ENCODE measurements around the gene CXCL6.

The CXCL6 gene

DNA sequence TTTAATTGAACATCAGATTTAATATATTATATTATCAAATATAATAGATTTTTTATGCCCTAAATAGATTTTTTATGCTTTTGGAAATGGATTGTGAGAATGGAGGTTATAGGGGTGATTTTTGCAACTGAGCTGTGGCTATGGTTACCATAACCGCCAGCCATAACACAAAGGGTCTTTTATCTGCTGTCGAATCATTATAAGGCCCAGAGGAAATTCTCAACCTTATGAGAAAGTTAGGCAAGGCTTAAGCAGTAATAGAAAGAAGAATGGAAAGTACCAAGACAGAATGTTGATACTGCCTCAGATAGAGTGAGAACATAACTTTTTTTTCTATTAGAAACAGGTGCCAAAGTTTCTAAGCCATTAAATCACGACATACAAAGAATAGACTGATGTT is 26.3 kb upstream of the CXCL6 start:
- TF ChIP-seq, protein P1, sequence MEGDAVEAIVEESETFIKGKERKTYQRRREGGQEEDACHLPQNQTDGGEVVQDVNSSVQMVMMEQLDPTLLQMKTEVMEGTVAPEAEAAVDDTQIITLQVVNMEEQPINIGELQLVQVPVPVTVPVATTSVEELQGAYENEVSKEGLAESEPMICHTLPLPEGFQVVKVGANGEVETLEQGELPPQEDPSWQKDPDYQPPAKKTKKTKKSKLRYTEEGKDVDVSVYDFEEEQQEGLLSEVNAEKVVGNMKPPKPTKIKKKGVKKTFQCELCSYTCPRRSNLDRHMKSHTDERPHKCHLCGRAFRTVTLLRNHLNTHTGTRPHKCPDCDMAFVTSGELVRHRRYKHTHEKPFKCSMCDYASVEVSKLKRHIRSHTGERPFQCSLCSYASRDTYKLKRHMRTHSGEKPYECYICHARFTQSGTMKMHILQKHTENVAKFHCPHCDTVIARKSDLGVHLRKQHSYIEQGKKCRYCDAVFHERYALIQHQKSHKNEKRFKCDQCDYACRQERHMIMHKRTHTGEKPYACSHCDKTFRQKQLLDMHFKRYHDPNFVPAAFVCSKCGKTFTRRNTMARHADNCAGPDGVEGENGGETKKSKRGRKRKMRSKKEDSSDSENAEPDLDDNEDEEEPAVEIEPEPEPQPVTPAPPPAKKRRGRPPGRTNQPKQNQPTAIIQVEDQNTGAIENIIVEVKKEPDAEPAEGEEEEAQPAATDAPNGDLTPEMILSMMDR (IDR thresholded peaks at IDR 0.05; ENCODE audit: borderline replicate concordance, control extremely low read depth, extremely low read depth, insufficient read depth, missing control alignments), result no peak
- in situ Hi-C loops (cut with MboI; ENCODE audit: low sequenced_read_pairs, unreplicated experiment), result no loop called here
- DNase-seq (ENCODE audit: low spot score), result no peak

DNA sequence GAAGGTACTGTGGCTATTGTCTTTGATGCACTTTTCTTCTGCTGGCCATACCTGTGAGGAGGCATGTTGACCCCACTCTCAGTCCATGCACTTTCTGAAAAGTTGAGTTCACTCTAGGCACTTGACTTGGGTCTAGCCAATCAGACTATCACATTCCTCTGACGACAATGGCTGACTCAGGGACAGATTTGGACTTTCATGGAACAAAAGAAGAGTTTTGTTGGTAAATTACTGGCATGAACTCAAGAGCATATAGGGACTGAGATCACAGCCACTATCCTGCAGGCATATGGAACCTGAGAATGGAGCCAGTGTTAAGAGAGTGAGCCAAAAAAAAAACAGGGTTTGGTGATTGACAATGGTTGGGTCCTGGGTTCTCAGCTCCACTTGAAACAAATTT is 24.6 kb upstream of the CXCL6 start:
- TF ChIP-seq, protein P1 (IDR thresholded peaks at IDR 0.05; ENCODE audit: borderline replicate concordance, control extremely low read depth, extremely low read depth, insufficient read depth, missing control alignments), result no peak
- DNase-seq (ENCODE audit: low spot score), result no peak
- in situ Hi-C loops (cut with MboI; ENCODE audit: low sequenced_read_pairs, unreplicated experiment), result no loop called here

DNA sequence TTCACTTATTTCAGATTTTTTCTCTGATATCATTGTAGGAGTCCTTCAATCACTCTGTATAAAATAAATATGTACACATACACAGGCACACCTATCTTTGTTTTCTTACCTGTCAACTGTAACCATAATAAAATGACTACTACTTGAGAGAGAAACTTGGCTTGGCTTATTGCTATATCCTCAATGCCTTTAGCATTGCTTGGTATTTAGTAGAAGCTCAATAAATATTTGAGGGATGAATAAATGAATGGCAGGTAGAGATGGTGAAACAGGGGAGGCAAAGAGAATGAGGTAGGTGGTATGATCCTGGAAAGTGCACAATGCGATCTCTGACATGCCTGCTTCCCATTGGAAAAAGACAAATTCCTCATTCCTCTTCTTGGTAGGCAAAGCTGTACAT is 21.8 kb upstream of the CXCL6 start:
- DNase-seq (ENCODE audit: low spot score), result no peak
- TF ChIP-seq, protein P1 (IDR thresholded peaks at IDR 0.05; ENCODE audit: borderline replicate concordance, control extremely low read depth, extremely low read depth, insufficient read depth, missing control alignments), result no peak
- in situ Hi-C loops (cut with MboI; ENCODE audit: low sequenced_read_pairs, unreplicated experiment), result no loop called here

DNA sequence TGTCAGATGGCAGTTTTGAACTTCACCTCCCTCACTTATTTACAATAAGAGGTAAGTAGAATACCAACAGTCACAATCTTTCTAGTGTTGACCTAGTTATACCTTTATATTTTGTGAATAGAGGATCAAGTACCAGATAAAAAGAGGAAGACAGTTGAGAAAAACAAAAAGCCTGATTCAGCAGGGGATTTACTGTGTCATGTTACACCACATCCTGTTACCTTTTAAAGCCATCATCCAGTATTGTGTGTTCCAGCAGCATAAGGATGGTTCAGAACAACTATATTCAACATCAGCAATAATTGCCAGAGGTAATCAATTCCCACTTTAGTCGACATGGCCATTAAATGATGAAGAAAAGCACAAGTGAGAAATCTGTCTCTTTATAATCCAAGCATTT is 21.3 kb upstream of the CXCL6 start:
- no peak for DNase-seq (ENCODE audit: low spot score)
- in situ Hi-C loops (cut with MboI; ENCODE audit: low sequenced_read_pairs, unreplicated experiment), result no loop called here

DNA sequence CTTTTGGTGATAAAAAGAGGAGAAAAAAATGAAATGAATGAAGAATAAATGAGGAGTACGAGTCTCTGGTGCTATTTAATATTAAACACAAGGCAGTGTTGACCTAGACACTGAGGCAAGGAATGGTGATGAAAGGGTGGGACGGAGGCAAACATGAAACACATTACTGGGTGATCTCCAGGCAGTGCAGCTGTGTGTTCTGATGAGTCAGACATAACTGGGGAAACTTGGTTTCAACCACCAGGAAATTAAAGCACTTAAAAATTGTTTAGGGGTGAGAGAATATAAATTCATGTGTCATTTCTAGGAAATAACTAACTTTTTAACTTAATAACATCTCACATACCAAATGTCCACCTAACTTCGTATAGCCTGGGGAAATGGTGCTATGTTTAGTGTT is 19.7 kb upstream of the CXCL6 start:
- no peak for DNase-seq (ENCODE audit: low spot score)
- TF ChIP-seq, protein P1 (IDR thresholded peaks at IDR 0.05; ENCODE audit: borderline replicate concordance, control extremely low read depth, extremely low read depth, insufficient read depth, missing control alignments), result no peak
- in situ Hi-C loops (cut with MboI; ENCODE audit: low sequenced_read_pairs, unreplicated experiment), result no loop called here

More for the DNA sequence above, 21.3 kb upstream of the CXCL6 start:
- TF ChIP-seq, protein P1 (IDR thresholded peaks at IDR 0.05; ENCODE audit: borderline replicate concordance, control extremely low read depth, extremely low read depth, insufficient read depth, missing control alignments), result no peak

DNA sequence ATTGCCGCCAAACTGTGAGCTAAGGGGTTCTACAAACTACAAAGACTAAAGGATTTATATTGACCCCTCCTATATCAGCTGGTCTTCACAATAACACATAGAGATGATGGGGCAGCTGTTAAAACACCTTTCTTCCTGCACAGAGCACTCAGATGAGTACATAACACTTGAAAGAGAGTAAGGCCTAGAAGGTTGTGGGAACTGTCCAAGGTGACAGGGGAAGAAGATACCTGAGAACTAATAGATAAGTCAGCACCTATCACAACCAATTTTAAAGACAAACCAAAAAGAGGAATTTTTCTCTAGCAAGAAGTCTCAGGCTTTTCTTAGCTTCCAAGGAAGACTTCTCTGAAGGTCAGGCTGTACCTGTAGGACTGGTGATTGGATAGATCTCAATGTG is 19.1 kb upstream of the CXCL6 start:
- in situ Hi-C loops (cut with MboI; ENCODE audit: low sequenced_read_pairs, unreplicated experiment), result no loop called here
- no peak for DNase-seq (ENCODE audit: low spot score)
- TF ChIP-seq, protein P1 (IDR thresholded peaks at IDR 0.05; ENCODE audit: borderline replicate concordance, control extremely low read depth, extremely low read depth, insufficient read depth, missing control alignments), result no peak

DNA sequence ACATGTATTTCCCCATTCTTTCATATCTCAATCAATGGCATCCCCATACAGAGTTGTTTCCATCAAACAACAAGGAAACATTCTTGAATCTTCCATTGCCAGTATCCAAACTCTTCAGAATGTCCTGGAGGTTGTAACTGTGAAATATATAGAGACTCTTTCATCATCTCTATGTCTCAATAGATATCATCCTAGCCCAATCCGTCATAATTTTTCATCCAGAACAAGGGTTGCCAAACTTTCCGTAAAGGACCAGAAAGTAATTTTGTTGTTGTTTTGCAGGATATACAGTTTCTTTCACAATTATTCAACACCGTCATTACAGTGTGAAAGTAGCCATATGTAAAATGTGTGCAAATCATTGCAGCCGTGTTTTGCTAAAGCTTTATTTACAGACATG is 15.2 kb upstream of the CXCL6 start:
- in situ Hi-C loops (cut with MboI; ENCODE audit: low sequenced_read_pairs, unreplicated experiment), result no loop called here
- DNase-seq (ENCODE audit: low spot score), result no peak
- TF ChIP-seq, protein P1 (IDR thresholded peaks at IDR 0.05; ENCODE audit: borderline replicate concordance, control extremely low read depth, extremely low read depth, insufficient read depth, missing control alignments), result no peak
